22Rv1 (cell line): Measurements from ENCODE around the gene FERMT2.

Source experiments
- H3K27ac ChIP-seq: fragments of 450-650 bp; 2 replicates; pipeline ENCODE4 v1.5.1; 2017
- CTCF ChIP-seq: fragments of 450-650 bp; IDR thresholded peaks from 2 replicates; pipeline ENCODE4 v1.5.1; 2017; ENCODE audit warnings: mild to moderate bottlenecking
- ZFX ChIP-seq: fragments of 450-650 bp; IDR thresholded peaks from 2 replicates; pipeline ENCODE4 v1.6.1; 2017; ENCODE audit warnings: antibody characterized with exemption, borderline replicate concordance

Gene FERMT2

DNA sequence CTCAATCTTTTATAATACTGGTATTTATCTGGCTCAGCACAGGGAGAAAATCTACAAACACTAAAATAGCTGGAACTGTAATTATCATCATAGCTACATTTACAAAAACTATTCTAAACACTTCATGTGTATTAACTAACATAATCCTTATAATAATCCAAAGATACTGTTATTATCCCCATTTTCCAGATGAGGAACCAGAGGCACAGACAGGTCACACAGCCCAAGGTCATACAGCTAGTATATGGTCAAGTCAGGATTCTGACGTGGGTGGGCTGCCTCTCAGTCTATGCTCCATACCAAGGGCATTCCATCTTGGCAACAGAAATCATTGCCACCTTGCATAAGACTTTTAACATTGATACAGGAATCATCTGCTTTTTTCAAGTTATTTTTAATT lies 11.4 kb downstream of the FERMT2 start:
- TF ChIP-seq CTCF, result no peak
- TF ChIP-seq ZFX, result no peak
- no peak overlapping the region for H3K27ac ChIP-seq

- no peak overlapping the region for H3K27ac ChIP-seq
- TF ChIP-seq CTCF (no peak), ZFX (no peak)
Measured at GRCh38 chr14:52937869-52938268, 13.0 kb downstream of the FERMT2 start.

- TF ChIP-seq CTCF (no peak), ZFX (no peak)
- H3K27ac ChIP-seq, result no peak overlapping the region
Measured at GRCh38 chr14:52937306-52937705, 13.5 kb downstream of the FERMT2 start.

- no peak for TF ChIP-seq CTCF
- TF ChIP-seq ZFX, result no peak
- no peak overlapping the region for H3K27ac ChIP-seq
Measured at GRCh38 chr14:52936437-52936836, 14.4 kb downstream of the FERMT2 start.

- H3K27ac ChIP-seq, result no peak overlapping the region
Measured at GRCh38 chr14:52935833-52936232, 15.0 kb downstream of the FERMT2 start.

GRCh38 chr14:52934762-52935161 lies 16.1 kb downstream of the FERMT2 start:
- no peak overlapping the region for H3K27ac ChIP-seq
- no peak for TF ChIP-seq CTCF
- TF ChIP-seq ZFX, result no peak

More at GRCh38 chr14:52935833-52936232, 15.0 kb downstream of the FERMT2 start:
- no peak for TF ChIP-seq ZFX
- TF ChIP-seq CTCF, result no peak

DNA sequence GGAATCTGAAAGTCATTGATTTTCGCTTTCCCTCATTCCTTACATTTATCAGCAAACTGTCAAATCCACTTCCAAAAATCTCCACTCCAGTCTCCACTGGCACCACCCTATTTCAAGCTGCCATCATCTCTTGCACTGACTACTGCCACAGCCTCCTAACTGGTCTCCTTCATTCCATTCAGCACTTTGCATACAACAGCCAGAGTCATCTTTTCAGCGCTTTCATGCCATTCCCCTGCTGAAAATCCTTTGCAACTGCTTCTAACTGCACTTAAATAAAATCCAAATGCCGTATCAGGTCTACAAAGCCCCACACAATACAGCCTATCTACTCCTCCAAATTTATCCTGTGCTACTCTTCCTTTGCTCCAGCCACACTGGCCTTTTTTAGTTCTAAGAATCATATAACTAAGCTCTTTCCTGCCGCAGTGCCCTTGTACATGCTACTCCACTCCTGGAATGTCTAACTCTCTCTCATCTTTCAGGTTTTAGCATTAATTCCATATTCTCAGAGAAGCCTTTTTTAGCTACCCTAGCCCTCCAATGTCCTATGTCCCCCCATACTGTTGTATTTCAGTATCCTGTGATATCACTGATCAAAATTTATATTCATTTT lies 21.6 kb downstream of the FERMT2 start:
- no peak for TF ChIP-seq ZFX
- no peak for TF ChIP-seq CTCF
- no peak overlapping the region for H3K27ac ChIP-seq
